Prostate gland (tissue), 2 donors: ENCODE data around the gene ANXA6. TPM values are rescaled to one million over a fixed set of nuclear protein-coding genes. Genes with fewer than 3 reads are reported as not detected.

ENCODE experiments used
- DNase-seq: peaks from one replicate; pipeline ENCODE4 v3.0.0-alpha.2; 2019; ENCODE audit warnings: low spot score
- H3K27ac ChIP-seq, 2 donors: fragments of 200-600 bp; sonication (generic); 2 replicates each; pipeline ENCODE4 v1.5.1; 2017 to 2019
- H3K27me3 ChIP-seq: fragments of 200-600 bp; sonication (generic); replicated peaks from 2 replicates; pipeline ENCODE4 v1.5.1; 2019; ENCODE audit not compliant: insufficient read depth
- H3K36me3 ChIP-seq, 2 donors: fragments of 200-600 bp; sonication (generic); 1 replicate in 1 of 2; 2 replicates in 1 of 2; pipeline versions ENCODE4 v1.5.1 to v1.8.1; 2017 to 2019
- H3K4me1 ChIP-seq: fragments of 200-600 bp; sonication (generic); replicated peaks from 2 replicates; pipeline ENCODE4 v1.5.1; 2019
- H3K4me3 ChIP-seq, 2 donors: fragments of 200-600 bp; sonication (generic); 2 replicates each; pipeline ENCODE4 v1.5.1; 2017 to 2019
- H3K9me3 ChIP-seq: fragments of 200-600 bp; sonication (generic); 2 replicates; pipeline ENCODE4 v1.5.1; 2017
- POLR2A ChIP-seq: fragments of 450-650 bp; IDR thresholded peaks from one replicate; pipeline ENCODE4 v1.6.1; 2016; ENCODE audit warnings: antibody characterized with exemption, mild to moderate bottlenecking
- POLR2AphosphoS5 ChIP-seq: sonication (generic); formaldehyde crosslinking; IDR thresholded peaks from one replicate; pipeline ENCODE4 v1.6.1; 2017; ENCODE audit warnings: antibody characterized with exemption
- WGBS: methylation state at CpG from one replicate; pipeline ENCODE4 v1.1.5; 2018; 5-methylcytosine and 5-hydroxymethylcytosine counted together
- intact Hi-C: fragments of 100-400 bp; cut with DNase I; formaldehyde crosslinking; loops from one replicate; pipeline ENCODE4 v1.14.2; 2022
- total RNA-seq, 2 donors: library from RNA; depleted of rRNA; stranded (reverse); fragments of >200 nt; gene quantifications; one replicate each; pipeline ENCODE4 v1.1.0, GENCODE V29; 2016
- TF ChIP-seq, protein P1 (sequence below), 4 experiments: fragments of 200-600 bp in 2 of 4; fragments of 450-650 bp in 2 of 4; sonication (generic) in 2 of 4; IDR thresholded peaks; 1 replicate in 3 of 4; 2 replicates in 1 of 4; pipeline ENCODE4 v1.5.1; 2016 to 2019; ENCODE audit warnings: antibody characterized with exemption in 4 of 4, mild to moderate bottlenecking in 2 of 4, moderate library complexity in 2 of 4

The ANXA6 gene
- total RNA-seq, 2 donors from 2014 or later: 85.7 to 184 TPM

DNA sequence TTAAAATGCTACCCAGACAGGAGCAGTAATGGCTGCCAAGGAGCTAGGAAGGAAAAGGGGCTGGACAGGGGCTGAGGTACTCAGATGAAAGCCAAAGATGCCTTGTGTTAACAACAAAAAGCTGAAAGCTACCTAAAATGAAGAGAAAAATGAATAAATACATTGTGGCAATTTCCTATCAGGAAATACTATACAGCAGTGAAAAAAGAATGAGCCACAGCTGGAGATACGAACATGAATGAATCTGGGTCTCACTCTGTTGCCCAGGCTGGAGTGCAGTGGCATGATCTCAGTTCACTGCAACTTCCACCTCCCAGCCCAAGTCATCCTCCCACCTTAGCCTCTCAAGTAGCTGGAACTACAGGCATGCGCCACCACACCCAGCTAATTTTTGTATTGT, 83.0 kb downstream of the ANXA6 start:
- TF ChIP-seq POLR2A: no peak
- TF ChIP-seq, protein P1, sequence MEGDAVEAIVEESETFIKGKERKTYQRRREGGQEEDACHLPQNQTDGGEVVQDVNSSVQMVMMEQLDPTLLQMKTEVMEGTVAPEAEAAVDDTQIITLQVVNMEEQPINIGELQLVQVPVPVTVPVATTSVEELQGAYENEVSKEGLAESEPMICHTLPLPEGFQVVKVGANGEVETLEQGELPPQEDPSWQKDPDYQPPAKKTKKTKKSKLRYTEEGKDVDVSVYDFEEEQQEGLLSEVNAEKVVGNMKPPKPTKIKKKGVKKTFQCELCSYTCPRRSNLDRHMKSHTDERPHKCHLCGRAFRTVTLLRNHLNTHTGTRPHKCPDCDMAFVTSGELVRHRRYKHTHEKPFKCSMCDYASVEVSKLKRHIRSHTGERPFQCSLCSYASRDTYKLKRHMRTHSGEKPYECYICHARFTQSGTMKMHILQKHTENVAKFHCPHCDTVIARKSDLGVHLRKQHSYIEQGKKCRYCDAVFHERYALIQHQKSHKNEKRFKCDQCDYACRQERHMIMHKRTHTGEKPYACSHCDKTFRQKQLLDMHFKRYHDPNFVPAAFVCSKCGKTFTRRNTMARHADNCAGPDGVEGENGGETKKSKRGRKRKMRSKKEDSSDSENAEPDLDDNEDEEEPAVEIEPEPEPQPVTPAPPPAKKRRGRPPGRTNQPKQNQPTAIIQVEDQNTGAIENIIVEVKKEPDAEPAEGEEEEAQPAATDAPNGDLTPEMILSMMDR (IDR thresholded peaks at IDR 0.05): no peak
- no peak for TF ChIP-seq POLR2AphosphoS5
- Histone ChIP-seq H3K4me1 (no peaks in the 10 kb centered on the region), H3K4me3 (no peak overlapping the region), H3K27ac (no peak overlapping the region), H3K27me3 (no peaks in the 10 kb centered on the region), H3K9me3 (no peaks in the 10 kb centered on the region), H3K36me3 (no peaks in the 10 kb centered on the region)
- no peak for DNase-seq
- intact Hi-C loops: no loop called here
- WGBS: 100% methylated on average over 2 of the region's 2 CpGs

DNA sequence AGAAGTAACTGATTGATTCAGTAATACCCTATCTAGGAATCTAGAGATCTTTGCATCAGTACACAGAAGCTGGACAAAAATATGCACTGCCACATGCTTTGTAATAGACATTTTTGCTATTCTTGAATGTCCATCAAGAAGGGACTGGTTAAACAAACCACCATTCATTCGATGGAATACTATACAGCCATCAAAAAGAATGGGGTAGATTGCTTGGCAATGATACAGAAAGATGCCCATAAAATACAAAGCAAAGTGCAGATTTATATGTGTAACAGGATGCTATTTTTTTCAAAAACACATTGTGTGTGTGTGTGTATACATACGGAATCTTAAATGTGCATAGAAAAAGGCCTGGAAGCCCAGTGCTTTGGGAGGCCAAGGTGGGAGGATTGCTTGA, 84.3 kb downstream of the ANXA6 start:
- Histone ChIP-seq H3K27ac (no peak overlapping the region), H3K36me3 (no peaks in the 10 kb centered on the region), H3K27me3 (no peaks in the 10 kb centered on the region), H3K4me1 (no peaks in the 10 kb centered on the region), H3K9me3 (no peaks in the 10 kb centered on the region), H3K4me3 (no peak overlapping the region)
- 95% methylated on average over 2 of the region's 2 CpGs for WGBS
- TF ChIP-seq POLR2A (no peak), POLR2AphosphoS5 (no peak)
- TF ChIP-seq, protein P1 (IDR thresholded peaks at IDR 0.05): no peak
- intact Hi-C loops: no loop called here
- no peak for DNase-seq

DNA sequence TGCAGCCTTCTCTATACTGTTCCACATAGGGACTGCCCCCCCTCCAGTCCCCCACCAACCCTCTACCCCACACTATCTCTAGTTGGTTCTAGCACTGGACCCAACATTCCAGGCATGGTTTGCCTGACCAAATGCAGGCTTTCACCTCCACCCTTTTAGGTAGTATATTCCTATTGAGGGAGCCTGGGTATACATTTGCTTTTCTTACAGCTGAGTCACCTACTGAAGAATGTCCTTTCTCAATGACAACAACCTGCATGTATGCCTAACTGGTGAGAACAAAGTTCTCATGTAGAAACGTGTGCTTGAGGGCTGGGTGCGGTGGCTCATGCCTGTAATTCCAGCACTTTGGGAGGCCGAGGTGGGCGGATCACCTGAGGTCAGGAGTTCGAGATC, 85.0 kb downstream of the ANXA6 start:
- Histone ChIP-seq H3K36me3 (no peaks in the 10 kb centered on the region), H3K9me3 (no peaks in the 10 kb centered on the region), H3K4me1 (no peaks in the 10 kb centered on the region), H3K4me3 (no peak overlapping the region), H3K27ac (no peak overlapping the region), H3K27me3 (no peaks in the 10 kb centered on the region)
- WGBS: 90% methylated on average over 5 of the region's 5 CpGs
- TF ChIP-seq POLR2A (no peak), POLR2AphosphoS5 (no peak)
- TF ChIP-seq, protein P1 (IDR thresholded peaks at IDR 0.05): no peak
- DNase-seq: no peak
- intact Hi-C loops: no loop called here

DNA sequence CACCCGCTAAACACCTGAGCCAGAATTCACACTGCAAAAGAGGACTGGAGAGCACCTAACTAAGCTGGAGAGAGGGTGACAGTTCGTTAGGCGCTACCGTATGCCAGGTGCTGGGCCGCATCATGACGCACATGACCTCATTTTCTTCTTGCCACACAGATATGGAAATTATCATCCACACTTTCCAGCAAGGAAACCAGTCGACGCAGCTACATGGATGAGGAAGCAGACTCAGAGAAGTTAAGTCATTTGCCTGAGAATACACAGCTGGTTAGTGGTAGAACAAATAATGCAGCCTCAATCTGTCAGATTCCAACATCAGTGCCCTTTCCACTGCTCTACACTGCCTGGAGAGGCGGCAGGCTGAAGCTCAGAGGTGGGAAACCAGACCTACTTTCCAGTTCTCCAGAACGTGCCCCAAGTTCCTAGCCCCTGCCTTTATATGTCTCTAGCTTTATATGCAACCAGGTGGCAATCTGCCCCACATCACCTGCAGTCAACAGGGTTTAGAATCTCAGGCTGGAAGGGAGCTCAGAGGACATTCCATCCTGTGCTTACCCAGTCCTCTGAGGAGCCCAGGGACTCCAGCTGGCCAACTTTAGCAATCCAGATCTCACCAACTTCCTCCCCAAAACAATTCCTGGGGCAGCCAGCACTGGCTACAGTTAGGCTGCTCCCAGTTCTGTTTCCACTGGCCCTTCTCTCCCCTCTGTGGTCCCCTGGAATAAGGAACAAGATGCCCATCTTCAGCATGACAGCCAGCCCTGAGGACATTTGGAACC, 85.5 kb downstream of the ANXA6 start:
- Histone ChIP-seq H3K27ac (no peak overlapping the region), H3K4me3 (no peak overlapping the region), H3K9me3 (no peaks in the 10 kb centered on the region), H3K36me3 (no peaks in the 10 kb centered on the region), H3K27me3 (no peaks in the 10 kb centered on the region), H3K4me1 (no peaks in the 10 kb centered on the region)
- intact Hi-C loops: no loop called here
- no peak for TF ChIP-seq POLR2A
- TF ChIP-seq, protein P1 (IDR thresholded peaks at IDR 0.05): no peak
- no peak for TF ChIP-seq POLR2AphosphoS5
- WGBS: 89% methylated on average over 10 of the region's 10 CpGs
- no peak for DNase-seq

DNA sequence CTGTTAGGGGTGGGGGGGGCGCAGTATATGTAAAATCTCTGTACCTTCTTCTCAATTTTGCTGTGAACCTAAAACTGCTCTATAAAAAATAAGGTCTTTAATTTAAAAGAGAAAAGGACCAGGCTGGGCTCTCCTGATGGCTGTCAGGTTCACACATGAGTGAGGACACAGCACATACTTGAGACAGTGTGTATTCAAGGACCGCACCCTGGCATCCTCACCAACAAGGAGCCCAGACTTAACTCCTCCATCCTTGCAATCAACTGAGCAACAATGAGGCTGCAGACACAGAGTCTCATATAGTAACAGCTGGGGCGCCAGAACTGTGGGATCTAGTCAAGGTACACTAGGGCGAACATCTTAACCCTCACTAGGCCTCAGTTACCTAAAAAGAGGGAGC, 86.6 kb downstream of the ANXA6 start:
- TF ChIP-seq, protein P1 (IDR thresholded peaks at IDR 0.05): no peak
- no peak for TF ChIP-seq POLR2A
- no peak for TF ChIP-seq POLR2AphosphoS5
- Histone ChIP-seq H3K27ac (no peak overlapping the region), H3K4me1 (no peaks in the 10 kb centered on the region), H3K27me3 (no peaks in the 10 kb centered on the region), H3K36me3 (no peaks in the 10 kb centered on the region), H3K9me3 (no peaks in the 10 kb centered on the region), H3K4me3 (no peak overlapping the region)
- WGBS: 95% methylated on average over 4 of the region's 4 CpGs
- no peak for DNase-seq
- intact Hi-C loops: no loop called here
